ENCODE measurements around the gene ZYG11B.

GRCh38 chr1:52759908-52760307, 33.7 kb downstream of the ZYG11B start:
- TF ChIP-seq CTCF (IDR thresholded peaks at IDR 0.05) (no peak), POLR2A (IDR thresholded peaks at IDR 0.05) (no peak), POLR2AphosphoS5 (IDR thresholded peaks at IDR 0.05) (no peak), EP300 (IDR thresholded peaks at IDR 0.05) (no peak)
